22Rv1 (cell line): Measurements from ENCODE around the gene YEATS4.

Source experiments
- H3K27ac ChIP-seq: fragments of 450-650 bp; 2 replicates; pipeline ENCODE4 v1.5.1; 2017
- CTCF ChIP-seq: fragments of 450-650 bp; IDR thresholded peaks from 2 replicates; pipeline ENCODE4 v1.5.1; 2017; ENCODE audit warnings: mild to moderate bottlenecking
- ZFX ChIP-seq: fragments of 450-650 bp; IDR thresholded peaks from 2 replicates; pipeline ENCODE4 v1.6.1; 2017; ENCODE audit warnings: antibody characterized with exemption, borderline replicate concordance

Gene YEATS4

DNA sequence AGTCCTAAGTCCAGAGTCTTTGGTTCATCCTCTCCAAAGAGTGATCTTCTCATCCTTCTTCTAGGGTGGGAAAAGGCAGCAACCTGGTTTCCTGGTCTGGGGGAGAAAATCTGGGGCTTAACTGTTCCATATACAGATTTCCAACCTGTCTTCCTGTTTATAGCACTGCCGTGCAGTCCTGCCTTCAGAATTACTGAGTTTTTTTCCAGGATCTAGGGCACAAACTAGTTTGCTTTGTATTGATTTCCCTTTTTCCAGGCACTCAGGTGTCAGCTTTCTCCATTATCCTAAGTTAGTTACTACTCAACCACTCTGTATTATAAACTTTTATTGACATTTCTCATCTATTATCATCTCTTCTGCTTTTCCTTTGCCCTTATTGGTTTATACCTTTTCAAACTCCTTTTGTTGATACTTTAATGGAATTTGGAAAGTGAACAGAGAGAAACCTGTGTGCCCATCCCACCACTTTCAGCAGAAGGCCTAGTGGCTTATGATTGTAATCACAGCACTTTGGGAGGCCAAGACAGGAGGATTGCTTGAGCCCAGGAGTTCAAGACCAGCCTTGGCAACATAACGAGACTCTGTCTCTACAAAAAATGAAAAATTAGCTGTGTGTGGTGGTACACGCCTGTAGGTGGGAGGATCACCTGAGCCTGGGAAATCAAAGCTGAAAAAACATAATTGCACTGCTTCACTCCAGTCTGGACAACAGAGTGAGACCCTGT lies 15.5 kb upstream of the YEATS4 start:
- H3K27ac ChIP-seq: no peak overlapping the region
- TF ChIP-seq CTCF: no peak

GRCh38 chr12:69345077-69345476 lies 14.5 kb upstream of the YEATS4 start:
- TF ChIP-seq ZFX (no peak), CTCF (no peak)
- H3K27ac ChIP-seq: no peak overlapping the region

DNA sequence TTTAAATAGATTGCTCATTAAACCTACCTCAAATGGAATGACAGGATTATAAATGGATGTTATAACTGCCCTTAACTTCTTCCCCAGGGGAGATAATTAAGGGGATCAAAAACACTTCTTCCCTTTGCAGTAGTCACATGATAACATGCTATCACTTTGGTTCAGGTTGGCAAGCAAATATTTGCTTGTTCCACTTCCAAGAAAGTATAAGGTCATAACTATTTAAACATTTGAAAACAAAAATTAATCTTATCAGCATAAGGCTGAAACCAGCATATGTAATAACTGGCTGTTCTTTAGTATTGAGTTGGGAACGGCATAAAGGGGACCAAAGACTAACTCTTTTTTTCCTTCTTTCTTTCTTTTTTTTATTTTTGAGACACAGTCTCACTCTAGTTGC lies 13.8 kb upstream of the YEATS4 start:
- TF ChIP-seq ZFX (no peak), CTCF (no peak)
- no peak overlapping the region for H3K27ac ChIP-seq

- no peak within 1 kb of the TSS for H3K27ac ChIP-seq
Observed at GRCh38 chr12:69348162-69348938, 11.2 kb upstream of the YEATS4 start, which contains the start of gene LYZ. Gene LYZ (plus strand): TSS chr12:69348381. CDS start chr12:69348409, 28 bp downstream.

DNA sequence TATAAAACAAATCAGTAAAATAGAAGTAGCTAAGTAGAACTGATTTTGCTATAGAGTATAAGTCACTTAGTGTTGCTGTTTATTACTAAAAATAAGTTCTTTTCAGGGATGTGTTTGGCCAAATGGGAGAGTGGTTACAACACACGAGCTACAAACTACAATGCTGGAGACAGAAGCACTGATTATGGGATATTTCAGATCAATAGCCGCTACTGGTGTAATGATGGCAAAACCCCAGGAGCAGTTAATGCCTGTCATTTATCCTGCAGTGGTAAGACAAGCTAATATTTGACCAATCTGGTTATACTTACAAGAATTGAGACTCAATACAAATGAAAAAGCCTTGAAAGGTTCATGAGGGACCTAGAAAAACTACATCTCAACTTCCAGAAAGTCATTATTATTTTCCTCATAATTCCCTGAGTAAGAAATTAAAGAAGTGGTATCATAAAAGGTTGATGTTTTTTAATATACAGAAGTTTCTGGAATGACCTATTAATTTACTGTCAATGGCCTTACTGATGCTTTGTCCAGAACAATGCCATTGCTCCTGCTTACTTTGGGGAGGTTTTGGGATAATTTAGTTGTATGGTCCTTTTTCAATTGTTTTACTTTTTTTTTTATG lies 9.4 kb upstream of the YEATS4 start:
- H3K27ac ChIP-seq: no peak overlapping the region
- TF ChIP-seq ZFX (no peak), CTCF (no peak)

More at GRCh38 chr12:69348162-69348938, 11.2 kb upstream of the YEATS4 start, which contains the start of gene LYZ:
- TF ChIP-seq CTCF: no peak
- TF ChIP-seq ZFX: no peak

DNA sequence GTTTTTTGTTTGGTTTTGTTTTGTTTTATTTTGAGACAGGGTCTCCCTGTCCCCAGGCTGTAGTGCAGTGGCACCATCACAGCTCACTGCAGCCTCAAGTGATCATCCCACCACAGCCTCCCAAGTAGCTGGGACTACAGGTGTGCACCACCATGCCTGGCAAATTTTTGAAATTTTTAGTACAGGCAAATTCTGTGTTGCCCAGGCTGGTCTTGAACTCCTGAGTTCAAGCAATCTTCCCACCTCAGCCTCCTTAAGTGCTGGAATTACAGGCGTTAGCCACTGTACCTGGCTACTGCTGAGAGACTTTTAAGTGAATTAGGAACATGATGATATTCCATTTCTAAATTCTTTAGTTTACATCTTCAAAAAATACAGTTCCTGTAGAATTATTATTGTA lies 8.8 kb upstream of the YEATS4 start:
- TF ChIP-seq ZFX (no peak), CTCF (no peak)
- H3K27ac ChIP-seq: no peak overlapping the region
